T-helper 1 cell treated with Interleukin-12 subunit alpha and Interleukin-12 subunit beta and Interleukin-4 antibody, amounts not matched to agents 30 ng/mL and 1 ng/mL, for 36 hours (primary cell): Measurements from ENCODE around the gene BMPR1A. TPM values are rescaled to one million over a fixed set of nuclear protein-coding genes. Genes with fewer than 3 reads are reported as not detected.

Experiments used
- intact Hi-C: fragments of 100-400 bp; cut with micrococcal nuclease; formaldehyde crosslinking; loops from one replicate; pipeline ENCODE4 v1.15.1; 2024
- total RNA-seq: library from RNA; stranded (reverse); gene quantifications from 2 replicates; pipeline ENCODE4 v1.2.3, GENCODE V29; 2022

Gene BMPR1A
- total RNA-seq, 1 donor from 2014 or later, result 8.9 TPM

DNA sequence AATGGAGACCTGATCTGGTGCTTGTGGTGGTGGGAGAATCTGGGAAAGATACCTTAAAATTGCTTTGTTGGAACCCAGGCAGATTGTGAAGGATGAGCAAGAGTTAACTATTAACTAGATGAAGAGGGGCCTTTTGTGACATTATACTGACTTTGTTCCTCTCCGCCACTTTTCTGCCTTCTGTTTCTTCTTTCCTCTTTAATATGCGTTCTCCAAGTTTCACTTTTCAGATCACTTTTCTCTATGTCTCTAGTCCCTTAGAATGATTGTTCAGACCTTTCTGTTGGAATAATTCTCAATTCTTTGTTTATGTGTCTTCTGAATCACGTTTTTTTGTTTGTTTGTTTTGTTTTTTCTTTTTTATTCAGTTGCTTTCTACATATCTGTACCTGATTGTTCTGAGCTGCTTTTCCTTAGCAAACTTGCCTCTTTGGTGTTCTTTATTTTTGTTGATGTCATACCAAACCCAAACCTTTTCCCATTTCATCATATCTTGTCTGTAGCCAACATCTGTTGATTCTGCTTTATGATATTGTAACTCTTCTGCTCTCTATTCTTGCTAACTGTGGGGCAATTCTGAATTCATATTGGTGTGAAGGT, 2.8 kb downstream of the BMPR1A start:
- intact Hi-C loops, result loop anchor here (2.0 to 10.0 kb wide), 4 partner anchors 128 to 1056 kb away; partner anchors contain the start of gene ATAD1

DNA sequence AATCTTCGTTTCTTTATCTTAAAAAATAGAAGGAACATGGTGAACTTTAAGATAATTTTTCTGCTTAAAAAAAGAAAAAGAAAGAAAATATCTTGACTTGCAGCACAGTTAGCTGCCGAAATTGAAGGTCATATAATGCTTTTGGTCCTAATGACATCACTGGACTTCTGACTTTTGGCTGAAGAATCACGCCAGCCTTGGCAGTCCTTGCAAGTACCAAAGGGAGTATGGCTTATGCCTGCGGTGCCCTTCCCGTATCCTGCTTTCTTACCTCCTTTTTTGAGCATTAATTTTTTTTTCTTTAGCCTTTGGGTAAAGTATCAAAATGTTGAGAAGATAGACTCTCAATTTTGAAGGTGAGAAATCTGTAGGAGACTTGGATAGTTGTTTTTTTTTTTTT, 7.0 kb downstream of the BMPR1A start:
- intact Hi-C loops, result no loop called here

DNA sequence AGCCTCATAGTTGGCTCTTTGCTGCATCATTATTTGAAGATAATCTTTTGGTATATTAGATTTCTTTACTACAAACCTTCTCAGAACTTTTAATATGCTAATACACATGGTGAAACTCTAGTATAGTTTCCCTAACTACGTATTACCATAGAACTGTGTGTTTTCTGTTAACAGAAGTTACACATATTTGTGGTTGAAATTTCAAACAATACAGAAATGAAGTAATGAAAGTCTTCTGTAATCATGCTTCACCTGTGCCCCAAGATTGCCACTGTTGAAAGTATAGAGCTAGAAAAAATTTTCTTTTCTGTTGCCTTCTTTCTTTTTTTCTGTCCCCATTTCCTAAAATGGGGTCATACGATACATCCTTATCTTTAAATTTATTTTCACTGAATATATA, 9.1 kb downstream of the BMPR1A start:
- intact Hi-C loops, result no loop called here

DNA sequence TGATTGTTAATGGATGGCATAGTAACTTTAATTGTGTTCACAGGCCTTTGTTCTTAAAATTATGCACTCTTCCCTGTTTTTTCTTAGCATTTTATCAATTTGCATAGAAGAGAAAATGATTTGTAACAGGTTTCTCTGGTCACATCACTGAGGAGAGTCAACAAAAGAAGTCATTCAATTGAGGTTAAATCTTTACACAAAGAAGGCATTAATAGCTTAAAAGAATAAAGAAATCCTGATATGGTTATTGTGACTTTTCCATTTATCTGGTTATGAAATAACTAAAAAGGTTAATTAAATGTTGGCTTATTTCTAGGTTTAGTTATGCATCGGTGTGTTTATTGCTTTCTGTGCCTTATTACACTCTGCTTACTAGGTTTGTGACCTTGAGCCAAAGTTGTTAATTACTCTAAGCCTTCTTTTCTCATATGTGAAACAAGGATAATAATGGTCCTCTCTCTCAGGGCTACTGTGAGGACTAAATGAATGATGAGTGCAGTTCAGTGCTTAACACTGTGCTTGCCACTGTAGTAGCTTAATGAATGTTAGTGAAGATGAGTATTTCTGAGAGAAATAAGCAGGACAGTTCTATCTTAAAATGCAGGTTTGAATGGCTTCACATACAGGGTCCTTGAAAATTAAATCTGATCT, 12.1 kb downstream of the BMPR1A start:
- intact Hi-C loops, result no loop called here

DNA sequence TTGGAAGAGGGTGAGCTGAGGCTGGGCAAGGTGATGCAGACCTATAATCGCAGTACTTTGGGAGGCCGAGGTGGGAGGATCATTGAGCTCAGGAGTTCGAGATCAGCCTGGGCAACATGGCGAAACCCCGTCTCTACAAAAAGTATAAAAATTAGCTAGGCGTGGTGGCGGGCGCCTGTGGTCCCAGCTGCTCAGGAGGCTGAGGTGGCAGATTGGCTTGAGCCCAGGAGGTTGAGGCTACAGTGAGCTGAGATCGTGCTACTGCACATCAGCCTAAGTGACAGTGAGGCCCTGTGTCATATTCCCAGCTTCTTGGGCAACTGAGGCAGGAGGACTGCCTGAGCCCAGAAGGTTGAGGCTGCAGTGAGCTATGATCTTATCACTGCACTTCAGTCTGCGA, 13.6 kb downstream of the BMPR1A start:
- intact Hi-C loops, result no loop called here

DNA sequence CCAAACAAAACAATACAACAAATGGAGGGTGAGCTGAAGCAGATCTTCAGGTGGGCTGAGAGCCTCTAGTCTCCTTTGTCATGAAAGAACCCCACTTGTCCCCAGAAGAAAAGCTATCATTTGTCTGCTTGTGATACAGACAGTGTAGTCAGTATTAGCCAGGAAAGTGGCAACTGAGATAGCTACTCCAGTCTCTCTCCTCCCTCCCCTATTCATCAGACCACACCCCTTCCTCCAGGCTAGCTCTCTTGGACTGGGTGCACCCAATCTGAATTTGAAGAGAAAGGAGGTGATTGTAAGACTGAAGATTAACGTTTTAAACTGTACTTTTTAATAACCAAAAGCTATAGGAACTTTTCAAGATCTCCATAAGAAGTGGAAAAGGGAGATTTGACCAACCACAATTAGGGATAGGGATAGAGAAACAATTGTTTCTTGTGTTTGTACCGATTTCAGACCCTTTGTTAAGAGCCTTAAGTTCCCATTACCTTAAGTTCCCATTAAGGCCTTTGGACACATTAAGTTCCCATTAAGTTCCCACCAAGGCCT, 14.1 kb downstream of the BMPR1A start:
- intact Hi-C loops, result no loop called here

DNA sequence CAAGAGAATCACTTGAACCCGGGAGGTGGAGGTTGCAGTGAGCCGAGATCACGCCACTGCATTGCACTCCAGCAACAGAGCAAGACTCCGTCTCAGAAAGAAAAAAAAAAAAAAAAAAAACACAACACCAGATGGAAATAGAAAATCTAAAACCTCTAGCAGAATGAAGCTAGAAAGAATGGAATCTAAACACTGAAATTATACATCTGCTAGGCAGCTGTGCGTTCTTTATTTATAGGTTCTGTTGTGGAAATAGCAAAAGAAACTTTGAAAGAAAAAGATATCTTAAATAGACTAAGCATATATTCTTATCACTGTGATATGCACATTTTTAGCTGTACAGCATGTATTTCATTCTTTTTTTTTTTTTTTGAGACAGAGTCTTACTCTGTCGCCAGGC, 17.1 kb downstream of the BMPR1A start:
- intact Hi-C loops, result no loop called here

DNA sequence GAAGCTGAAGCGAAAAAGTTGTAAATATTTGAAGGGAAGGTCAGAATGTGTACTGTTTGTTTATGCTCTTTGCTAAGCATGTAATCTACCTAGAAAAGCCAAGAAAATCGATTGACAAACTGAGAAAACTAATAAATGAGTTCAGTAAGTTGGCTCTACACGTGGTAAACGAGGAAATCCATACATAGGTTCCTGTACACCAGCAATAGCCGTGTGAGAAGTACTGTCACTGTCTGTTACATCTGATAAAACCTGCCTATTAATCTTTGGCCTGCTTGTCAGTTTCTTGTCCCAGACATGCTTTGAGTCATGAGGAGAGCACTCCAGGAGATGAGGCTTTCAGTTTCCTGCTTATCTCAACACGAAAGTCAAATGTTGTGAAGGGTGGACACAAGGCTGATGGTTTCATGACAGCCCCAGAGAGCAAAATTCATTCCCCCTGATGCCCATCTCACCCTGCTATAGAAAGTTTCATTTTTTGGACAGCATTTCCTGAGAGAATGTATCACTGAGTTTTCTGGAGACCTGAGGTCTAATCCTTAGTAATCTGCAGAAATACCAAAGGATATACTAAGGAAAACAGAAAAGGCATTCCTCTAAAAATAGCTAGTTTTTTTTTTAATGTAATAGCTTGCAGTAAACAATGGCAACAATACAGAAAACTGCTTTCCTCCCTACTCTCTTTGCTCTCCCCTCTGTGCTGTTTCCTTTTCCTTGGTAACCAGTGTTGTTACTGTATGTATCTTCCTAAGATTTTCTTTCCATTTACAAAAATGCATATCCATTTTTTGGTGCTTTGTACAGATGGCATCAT, 18.8 kb downstream of the BMPR1A start:
- intact Hi-C loops, result no loop called here

DNA sequence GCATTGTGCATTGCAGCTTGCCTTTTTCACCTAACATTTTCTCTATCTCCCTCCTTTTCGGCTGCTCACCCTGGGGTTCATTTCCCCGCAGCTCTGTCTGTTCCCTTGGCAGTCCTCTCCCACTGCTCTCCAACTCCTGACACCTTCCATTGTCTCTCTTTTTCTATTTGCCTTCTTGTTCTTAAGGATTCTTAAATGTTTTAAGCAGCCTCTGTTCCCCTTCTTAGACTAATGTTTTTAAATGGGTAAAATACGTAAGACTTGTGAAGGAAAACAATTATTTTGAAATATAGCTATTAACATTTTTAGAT, 19.4 kb downstream of the BMPR1A start:
- intact Hi-C loops, result no loop called here

DNA sequence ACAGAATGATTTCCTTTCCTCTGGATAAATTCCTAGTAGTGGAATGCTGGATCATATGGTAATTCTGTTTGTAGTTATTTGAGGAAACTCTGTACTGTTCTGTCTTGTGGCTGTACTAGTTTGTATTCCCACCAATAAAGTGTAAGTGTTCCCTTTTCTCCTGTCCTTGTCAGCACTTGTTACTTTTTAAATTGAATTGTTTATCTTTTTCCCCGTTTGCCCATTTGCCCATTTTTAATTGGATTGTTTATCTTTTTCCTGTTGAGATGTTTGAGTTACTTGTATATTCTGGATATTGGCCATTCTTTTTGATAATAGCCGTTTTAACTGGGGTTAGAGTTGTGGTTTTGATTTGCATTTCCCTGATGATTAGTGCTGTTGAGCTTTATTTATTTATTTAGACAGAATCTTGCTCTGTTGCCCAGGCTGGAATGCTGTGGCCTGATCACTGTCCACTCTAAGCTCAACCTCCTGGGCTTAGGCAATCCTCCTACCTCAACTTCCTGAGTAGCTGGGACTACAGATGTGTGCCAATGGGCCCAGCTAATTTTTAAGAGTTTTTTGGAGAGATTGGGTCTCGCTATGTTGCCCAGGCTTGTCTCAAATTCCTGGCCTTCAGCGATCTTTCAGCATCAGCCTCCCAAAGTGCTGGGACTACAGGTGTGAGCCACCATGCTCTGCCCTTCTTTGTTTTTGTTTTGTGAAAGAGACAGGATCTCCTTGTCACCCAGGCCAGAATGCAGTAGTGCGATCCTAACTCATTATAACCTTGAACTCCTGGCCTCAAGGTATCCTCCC, 23.0 kb downstream of the BMPR1A start:
- intact Hi-C loops, result no loop called here

DNA sequence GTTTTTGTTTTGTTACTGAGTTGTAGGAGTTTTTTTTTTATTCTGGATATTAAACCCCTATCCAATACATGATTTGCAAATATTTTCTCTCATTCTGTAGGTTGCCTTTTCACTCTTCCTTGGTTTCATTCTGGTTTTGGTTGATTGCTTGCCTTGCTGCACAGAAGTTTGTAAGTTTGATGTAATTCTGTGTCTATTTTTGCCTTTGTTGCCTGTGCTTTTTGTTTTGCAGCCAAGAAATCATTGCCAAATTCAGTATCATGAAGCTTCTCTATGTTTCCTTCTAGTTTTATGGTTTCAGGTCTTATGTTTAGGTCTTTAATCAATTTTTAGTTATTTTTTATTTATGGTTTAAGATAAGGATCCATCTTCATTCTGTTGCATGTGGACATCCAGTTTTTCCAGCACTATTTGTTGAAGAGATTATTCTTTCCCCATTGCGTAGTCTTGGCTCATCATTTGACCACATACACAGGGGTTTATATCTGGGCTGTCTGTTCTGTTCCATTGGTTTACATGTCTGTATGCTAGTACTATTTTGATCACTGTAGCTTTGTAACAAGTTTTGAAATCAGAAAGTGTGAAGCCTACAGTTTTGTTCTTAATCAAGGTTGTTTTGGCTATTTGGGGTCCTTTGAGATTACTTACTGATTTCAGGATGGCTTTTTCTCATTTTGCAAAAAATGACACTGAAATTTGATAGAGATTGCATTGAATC, 26.4 kb downstream of the BMPR1A start:
- intact Hi-C loops, result no loop called here

DNA sequence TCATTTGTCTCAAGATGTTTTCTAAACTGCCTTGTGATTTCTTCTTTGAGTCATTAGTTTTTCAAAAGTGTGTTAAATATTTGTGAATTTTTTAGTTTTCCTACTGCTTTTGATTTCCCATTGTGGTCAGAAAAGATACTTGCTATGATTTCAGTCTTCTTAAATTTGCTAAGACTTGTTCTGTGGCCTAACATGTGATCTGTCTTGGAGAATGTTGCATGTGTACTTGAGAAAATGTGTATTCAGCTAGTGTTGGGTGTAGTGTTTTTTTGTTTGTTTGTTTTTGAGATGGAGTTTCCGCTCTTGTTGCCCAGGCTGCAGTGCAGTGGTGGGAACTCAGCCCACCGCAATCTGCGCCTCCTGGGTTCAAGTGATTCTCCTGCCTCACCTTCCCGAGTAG, 28.6 kb downstream of the BMPR1A start:
- intact Hi-C loops, result no loop called here

DNA sequence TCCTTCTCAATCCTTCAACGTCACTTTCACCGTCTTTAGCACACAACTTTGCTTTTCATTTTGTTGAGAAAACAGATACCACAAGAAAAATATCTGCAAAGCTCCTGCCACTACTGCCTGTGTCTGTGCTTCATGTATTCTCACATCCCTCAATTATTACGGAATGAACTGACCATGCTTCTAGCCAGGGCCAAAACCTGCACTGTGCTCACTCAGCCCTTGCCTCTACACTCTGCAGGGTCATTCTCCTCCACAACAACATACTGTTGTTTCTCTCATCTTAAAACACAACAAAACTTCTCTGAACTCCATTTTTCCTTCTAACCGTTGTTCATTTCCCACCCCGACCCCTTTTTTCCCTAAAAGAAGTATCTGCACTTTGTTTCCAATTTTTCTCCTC, 29.5 kb downstream of the BMPR1A start:
- intact Hi-C loops, result no loop called here

DNA sequence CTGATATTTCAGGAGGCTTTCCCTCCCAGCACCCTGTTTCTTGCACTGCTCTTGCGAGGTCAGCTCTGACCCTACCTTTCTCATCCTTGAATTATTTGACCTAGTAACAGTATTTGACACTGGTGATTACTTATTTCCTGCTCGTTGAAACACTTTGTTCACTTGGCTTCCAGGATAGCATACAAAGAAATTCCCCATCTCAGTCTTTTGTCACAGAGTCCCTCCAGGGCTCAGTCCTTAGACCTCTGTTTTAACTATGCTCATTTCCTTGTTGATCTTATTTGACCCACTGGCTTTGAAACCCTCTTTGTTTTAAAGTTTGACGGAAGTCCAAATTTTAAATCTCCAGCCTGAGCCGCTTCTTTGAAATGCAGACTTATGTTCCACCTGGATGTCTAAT, 29.9 kb downstream of the BMPR1A start:
- intact Hi-C loops, result no loop called here

DNA sequence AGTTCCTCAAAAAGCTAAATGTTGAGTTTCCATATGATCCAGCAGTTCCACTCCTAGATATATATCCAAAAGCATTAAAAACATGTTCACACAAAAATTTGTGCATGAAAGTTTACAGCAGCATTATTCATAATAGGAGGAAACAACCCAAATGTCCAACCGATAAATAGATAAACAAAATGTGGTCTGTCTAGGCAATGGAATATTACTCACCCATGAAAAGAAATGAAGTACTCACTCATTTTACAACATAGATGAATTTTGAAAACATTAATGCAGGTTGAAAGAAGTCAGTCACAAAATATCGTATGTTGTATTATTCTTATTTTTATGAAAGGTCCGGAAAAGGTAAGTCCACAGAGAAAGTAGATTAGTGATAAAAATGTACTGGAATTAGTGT, 34.0 kb downstream of the BMPR1A start:
- intact Hi-C loops, result no loop called here

DNA sequence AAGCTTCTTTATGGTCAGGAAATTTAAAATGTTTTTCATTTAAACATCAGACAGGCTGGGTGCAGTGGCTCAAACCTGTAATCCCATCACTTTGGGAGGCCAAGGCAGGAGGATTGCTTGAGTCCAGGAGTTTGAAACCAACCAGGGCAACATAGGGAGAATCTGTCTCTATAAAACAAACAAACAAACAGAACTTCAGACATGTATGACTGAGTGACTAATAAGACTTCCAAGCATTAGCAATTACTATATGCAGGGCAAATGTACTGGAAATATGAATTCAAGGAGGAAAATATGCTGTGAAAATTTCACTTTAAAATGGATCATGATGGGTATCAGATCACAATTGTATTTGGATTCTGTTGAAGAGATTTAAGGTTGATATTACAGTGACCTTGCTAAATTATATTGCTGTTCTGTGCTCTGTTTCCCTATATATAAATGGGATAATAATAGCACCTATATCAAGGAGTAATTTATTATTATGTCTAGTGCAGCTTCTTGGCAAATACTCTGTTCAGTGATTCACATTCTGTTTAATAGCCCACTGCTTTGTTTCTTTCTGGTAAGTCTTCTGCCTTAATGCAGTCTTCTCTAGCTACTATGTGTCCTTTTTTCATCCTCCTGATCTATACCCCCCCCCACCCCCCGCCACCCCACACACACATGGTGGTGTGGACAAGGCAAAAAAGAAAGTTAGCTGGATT, 36.2 kb downstream of the BMPR1A start:
- intact Hi-C loops, result no loop called here

DNA sequence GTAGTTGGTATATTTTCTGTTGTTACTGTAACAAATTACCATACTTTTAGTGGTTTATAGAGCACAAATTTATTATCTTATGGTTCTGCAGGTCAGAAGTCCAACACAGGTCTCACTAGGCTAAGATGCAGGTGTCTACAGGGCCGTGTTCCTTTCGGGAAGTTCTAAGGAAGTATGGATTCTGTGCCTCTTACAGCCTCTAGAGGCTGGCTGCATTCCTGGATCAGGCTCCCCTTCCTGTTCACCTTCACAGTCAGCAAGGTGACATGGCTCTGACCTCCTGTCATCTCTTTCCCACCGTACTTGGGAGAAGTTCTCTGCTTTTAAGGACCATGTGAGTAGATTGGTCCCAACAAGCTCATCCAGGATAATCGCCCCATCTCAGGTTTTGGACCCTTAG, 37.3 kb downstream of the BMPR1A start:
- intact Hi-C loops, result no loop called here

DNA sequence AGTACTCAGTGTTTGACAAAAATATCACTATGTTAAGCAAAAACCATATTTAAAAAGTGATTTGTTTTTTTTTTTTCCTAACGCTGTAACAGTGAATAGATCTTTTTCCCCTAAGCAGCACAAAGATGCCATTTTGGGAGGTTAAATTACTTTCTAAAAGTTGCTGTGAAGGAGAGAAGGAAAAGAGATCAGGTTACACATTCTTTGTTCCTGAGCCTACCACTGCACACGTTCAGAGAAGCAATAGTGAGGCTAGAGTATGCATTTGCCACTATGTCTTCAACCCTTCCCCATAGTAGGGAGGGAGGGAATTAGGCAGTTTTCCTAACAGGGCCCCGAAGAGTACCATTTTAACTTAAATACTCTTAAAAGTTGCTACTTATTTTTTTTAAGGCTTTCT, 38.9 kb downstream of the BMPR1A start:
- intact Hi-C loops, result no loop called here

DNA sequence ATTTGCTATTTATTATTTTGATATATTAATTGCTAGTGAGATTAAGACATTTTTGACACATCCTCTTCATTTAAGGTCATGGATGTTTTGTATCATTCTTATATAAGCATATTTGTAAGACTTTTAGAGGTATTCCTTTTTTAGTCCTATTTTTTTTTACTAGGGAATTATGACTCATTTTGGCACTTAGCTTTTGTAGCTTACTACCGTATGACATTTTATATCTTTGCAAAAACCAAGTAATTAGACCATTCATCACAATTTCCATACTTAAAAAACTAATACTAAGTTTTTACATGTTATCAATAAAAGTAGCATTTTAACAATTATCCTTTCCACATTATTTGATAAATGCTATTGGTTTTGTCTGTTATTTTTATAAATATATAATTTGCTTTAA, 41.6 kb downstream of the BMPR1A start:
- intact Hi-C loops, result no loop called here

DNA sequence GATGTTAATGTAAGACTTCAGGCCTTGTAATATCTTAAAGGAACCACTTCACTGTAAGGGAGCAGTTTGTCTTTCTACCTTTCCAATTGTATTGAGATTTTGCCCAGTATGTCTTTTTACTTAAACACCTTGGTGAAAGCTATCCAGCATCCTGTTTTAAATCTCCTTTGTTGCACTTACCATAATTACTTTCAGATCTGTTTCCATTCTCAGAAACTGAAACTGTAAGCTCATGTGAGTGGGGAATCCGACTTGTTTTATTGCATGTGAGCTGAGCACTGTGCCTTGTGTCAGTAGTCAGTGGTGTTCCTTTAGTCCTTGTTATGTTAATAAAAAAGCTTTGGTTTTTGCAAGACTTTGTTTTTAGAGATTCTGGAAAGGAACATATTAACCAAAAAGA, 42.2 kb downstream of the BMPR1A start:
- intact Hi-C loops, result no loop called here
